HG03025 (cell line): ENCODE data around the gene MZB1.
A peak's percentile ranks its signal among the peaks of the same experiment; 100 is the strongest.
"Not testable (repeated sequence)": the region's sequence is repeated elsewhere in the genome, so short reads cannot be mapped to it uniquely, and the experiment has no call there.

ENCODE experiments used
- ATAC-seq: cut with Tn5 transposase; IDR thresholded peaks from one replicate; pipeline ENCODE4 v1.9.1; 2021; ENCODE audit warnings: mild to moderate bottlenecking, moderate library complexity; ENCODE audit not compliant: unreplicated experiment, low FRiP score

MZB1 gene

DNA sequence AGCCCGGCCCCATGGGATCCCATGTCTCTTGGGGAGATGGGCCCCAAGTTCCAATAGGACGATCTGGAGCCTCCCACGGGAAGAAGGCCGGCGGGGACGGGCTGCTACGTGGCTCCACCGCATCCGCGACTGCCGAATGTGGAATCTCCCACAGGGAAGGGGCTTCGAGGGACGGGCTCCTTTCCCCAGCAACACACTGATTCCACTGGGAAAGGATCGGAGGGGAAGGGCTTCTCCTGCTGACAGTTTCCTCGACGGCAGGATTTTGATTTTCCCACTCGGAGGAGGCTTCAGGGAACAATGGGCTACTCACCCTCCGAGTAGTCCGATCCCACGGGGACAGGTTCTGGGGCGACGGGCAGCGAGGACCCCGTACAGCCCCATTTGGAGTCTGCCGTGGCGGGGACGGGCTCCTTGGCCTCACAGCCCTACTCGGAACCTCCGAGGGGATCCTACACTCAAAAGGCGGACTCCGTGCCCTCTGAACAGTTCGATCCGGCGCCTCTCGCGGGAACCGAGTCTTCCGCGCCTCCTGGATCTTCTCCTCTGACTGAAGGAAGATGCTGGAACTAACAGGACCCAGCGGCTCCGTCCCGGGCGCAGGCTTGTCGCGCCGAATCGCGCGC lies 3.9 kb upstream of the MZB1 start:
- no peak for ATAC-seq

DNA sequence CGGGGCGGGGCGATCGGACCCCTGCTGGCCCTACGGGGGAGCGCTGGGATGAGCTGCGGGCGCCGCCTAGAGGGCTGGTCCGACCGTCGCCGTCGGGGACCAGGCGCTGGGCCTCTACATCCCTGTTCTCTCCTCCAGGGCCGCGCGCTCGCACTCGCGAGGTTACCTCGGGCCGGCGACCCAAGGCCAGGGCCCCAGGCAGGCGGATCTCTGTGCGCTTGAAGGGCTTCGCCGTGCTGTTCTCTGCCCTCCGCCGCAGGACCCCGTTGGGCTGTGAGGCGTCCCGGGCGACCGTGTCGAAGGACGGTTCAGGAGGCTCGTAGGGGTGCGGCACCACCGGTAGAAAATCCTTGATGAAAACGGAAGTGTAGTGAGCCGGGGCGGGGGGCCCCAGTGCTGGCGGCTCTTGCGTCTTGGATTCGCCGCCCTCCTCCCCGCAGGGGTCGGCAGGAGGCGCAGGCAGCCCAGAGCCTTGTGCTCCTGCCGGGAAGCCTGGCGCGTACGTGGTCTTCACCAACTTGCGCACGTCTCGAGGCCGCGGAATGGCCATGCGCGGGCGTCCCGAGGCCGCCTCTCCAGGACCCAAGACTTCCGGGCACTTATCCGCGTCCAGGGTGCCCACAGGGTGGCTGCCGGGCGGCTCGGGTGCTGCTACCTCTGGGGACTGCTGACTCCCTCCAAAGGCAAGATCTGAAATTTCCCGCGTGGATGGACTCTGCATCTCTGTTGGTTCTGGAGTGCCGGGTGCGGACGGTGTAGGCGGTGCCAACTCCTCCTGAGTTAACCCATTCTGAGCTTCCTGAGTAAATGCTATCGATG lies 3.2 kb upstream of the MZB1 start:
- ATAC-seq: peak; percentile 33

DNA sequence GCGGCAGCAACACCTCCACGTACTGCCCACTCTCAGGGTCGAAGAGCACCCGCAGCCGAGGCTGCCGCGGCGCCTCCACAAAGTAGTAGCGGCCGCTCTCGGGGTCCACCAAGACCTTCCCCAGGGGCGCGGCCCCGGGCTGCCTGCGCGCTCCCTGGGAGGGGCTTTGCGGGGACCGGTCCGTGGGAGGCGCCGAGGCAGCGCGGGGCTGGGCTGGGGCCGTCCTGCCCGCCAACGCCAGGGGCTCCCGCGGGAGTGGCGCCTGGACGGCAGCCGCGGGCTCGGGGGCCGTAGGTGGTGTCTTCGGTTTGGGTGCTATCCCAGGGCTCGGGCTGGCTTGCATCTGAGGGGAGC lies 2.6 kb upstream of the MZB1 start:
- no peak for ATAC-seq

DNA sequence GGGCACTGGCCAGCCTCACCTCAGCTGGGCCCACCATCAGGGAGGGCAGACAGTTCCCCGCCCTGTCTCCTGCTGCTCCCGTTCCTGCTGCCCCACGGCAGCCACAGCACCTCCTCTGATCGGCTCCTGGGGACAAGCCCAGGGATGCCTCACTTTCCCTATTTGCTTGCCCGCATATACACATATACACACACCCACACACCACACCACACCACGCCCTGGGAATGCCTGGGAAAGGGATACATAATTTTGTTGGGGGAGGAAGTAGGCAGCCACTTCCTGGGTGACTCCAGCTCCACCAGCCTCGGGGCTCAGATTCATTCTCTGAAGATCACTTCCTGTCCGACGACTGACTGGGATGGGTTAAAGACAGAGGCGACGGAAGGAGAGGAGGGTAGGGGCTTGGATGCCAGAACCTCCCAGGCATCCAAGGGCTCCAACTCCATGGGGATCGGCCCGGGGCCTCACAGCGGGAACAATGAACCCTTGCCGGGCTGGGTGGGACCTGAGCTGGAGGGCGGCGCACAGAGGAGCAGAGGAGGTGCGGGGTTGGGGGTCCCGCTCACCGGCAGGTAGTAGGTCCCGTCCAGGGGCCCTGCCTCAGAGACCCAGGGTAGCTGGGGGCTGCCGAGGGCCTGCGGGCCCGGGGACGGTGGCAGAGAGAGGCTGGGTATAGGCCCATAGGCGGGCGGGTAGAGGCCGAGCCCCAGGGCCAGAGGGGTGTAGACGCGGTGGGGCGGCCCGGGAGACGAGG lies 2.0 kb upstream of the MZB1 start:
- ATAC-seq: no peak

DNA sequence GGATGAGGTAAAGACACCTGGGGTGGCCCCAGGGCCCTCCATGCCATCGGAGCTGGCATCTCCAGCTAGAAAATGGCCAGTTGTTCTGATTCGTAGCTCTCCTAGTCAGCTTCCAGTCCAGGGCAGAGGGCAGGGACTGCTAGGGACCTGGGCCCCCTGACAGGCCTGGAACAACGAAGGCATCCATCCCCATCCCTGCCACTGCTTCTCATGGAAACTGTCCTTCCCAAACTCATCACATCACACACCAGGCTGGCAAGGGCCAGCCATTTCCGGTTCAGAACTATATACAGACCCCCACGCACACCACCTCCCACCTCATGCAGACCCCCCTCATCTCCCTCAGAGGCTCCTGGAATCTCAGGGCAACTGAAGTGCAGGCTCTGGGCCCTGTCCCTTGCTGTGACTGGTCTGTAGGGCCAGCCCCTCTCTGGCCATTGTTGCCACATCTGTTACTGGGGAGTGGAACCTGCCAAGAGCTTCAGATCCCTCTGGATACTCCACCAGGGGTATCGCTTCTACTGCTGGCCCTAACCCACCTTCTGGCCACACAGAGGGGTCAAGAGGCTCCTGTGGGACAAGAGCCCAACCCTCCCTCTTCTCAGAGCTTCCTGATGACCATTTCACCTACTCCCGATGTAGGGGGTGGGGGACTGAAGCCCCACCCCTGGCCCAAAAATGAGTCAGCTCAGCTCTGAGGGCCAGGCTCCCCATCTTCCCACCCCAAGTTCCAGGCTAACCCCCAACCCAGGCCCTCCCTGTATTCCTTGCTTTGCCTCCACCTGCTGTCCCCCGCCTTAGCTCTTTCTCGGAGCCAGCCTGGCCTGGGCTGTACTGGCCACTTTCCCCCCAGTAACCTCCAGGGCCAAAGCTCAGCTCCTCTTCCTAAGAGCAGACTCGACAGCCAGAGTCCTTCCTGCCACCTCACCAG lies 1.2 kb upstream of the MZB1 start:
- ATAC-seq: no peak

DNA sequence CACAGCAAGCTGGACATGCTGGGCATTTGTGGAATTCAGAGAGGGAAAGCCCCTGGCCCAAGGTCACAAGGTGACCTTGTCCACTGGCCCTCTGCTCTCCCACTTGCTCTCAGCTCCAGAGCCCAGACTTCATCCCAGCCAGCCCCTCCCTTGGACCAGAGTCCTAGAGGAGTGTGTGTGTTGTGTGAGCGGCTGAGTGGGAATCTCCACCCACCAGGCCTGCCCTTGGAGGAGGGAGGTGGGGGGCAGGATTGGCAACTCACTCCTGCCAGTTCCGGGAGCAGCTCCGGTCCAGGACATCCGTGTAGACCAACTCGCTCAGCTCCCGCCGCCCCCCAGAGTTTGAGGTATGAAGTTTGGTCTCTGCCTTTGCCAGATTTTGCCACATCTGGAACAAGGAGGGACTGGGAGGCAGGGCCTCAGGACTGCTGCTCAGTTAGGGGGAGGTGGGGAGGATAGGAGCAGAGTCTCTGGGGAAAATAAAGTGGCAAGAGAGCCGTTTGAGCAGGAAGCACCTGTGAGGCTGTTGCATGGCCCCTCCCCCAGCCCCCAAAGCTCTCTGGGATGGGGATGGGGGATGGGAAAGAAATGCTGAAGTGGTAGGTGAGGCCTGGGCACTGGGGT lies 1.4 kb downstream of the MZB1 start:
- no peak for ATAC-seq

DNA sequence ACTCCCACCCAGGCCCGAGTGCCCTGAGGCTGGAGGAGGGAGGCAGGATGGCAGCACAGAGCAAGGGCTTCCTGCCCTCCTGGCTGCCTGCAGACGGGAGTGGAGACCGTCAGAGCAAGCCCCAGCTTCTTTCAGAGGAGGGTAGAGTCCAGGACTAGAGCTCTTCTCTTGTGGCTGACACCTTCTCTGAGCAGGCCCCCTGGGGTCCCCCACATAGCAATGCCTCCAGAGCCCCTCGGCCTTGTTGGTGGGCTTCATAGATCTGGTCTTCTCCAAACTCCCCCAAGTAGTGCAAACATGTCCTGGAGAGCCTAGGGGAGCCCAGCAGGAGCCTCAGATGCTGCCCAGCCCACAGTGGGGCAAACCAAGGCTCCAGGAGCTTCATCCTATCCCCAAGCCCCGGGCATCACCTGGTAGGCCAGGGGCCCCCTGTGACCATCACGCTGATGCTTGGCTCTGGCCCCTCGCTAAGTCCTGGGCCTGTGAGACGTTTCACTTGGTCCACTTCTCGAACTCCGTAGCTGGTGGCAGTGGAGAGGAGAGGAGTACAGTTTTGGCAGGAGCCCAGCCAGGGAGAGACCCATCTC lies 2.0 kb downstream of the MZB1 start:
- no peak for ATAC-seq

DNA sequence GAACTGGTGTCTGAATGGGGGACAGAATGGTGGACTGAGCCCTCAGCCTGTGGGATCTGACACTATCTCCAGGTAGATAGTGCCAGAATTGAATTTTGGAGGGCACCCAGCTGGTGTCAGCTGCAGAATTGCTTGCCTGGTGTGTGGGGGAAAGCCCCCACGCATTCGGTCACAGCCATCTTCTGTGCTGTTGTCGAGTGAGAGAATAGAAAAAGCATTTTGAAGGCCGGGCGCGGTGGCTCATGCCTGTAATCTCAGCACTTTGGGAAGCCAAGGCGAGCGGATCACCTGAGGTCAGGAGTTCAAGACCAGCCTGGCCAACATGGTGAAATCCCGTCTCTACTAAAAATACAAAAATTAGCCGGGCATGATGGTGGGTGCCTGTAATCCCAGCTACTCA lies 2.8 kb downstream of the MZB1 start:
- not testable (repeated sequence) for ATAC-seq

DNA sequence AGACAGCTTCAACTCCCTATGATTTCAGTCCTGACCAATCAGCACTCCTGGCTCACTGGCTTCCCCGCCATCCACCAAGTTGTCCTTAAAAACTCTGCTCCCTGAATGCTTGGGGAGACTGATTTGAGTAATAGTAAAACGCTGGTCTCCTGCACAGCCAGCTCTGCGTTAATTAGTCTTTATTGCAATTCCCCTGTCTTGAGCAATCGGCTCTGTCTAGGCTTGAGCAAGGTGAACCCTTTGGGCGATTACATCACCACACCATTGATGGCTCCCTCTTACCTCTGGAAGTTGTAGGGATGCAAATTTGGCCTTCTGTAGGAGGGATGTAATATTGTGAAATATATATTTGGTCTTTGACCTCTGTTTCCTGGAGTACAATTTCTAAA lies 3.7 kb downstream of the MZB1 start:
- ATAC-seq: no peak

DNA sequence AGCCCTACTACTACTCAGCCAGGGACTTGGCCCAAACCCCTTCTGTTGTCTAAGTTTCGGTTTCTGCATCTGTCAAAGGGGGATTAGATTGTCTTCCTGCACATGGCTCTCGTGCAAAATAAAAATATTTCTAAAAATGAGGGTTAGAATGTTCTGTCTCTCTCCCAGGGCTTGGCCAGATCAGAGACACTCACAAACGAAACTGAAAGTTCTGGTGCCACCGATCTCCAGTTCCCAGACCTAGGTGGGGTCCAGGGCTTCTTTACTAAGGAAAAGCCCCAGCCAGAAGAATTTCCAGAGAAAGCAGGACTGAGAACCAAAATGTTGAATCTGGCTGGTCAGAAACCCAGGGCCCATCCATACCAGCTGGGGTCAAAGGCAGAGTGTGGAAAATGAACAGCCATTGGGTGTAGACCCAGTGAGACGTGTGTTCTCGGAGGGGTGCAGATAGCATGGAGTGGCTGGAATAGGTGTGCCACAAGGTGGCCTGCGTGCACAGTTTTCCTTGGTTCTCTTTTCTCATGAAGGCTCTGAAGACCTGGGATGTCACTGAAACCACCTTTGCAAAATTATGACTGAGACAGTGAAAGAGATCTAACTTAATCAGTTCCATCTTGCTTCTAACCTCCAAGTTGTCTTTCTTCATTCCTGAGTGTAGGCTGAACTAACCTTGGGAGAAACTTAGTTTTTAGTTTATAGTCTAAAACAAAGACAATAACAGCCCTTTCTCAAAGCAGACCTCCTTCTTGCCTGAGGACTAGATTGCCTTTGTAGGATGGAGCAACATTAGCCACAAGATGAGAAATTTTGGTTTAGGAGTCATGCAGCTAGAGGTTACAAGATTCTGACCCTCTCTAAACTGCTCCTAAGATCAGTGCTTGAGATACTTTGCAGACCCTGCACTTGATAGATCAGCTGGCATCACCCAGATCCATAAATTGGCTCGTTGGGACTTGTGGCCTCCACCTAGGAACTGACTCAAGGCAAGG lies 4.4 kb downstream of the MZB1 start:
- ATAC-seq: no peak

DNA sequence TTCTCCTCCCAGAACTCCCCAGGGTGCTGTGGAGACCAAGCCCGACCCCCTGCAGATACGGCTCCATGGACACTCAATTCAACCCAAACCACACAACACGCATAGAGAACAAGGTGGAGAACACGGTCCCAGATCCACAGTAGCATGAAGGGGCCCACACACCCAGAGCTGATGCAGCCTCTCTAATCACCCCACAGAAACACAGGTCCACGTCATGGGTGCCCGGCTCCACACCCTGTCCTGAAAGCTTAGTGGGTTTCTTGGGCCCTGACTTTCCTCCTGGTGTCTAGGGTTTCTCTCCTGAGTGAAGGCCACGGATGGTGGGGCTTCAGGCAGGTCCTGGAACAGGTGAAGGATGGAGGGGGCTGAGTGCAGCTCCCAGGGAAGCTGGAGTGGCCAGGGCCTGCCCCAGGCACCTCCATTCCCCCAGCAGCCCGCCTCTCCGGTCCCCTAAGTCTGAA lies 5.1 kb downstream of the MZB1 start:
- ATAC-seq: no peak

DNA sequence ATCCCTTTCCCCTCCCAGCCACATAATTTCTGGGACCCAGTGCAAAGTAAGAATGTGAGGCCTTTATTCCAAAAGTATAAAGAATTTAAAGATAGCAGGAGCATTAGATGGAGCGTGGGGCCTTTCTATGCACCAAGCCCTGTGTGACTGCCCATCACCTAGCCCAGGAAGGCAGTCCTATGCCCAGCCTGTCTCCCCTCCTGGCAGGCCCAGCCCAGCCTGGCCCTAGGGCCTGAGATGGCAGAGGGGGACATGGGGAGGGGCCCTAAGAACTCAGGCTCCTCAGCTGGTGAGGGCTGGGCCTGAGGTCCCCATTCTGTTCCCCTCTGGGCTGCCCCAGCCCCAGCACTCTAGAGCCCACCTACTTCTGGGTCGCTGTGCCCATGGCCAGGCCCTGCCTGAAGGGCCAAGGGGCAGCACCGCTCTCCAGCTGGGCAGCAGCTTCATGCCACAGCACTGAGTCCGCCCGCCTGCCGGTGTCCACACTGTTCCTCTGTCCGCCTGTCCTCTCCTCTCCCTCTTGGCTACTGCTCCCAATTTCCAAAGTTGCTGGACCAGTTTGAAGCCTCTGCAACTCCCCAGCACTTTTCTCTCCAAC lies 5.6 kb downstream of the MZB1 start:
- no peak for ATAC-seq

DNA sequence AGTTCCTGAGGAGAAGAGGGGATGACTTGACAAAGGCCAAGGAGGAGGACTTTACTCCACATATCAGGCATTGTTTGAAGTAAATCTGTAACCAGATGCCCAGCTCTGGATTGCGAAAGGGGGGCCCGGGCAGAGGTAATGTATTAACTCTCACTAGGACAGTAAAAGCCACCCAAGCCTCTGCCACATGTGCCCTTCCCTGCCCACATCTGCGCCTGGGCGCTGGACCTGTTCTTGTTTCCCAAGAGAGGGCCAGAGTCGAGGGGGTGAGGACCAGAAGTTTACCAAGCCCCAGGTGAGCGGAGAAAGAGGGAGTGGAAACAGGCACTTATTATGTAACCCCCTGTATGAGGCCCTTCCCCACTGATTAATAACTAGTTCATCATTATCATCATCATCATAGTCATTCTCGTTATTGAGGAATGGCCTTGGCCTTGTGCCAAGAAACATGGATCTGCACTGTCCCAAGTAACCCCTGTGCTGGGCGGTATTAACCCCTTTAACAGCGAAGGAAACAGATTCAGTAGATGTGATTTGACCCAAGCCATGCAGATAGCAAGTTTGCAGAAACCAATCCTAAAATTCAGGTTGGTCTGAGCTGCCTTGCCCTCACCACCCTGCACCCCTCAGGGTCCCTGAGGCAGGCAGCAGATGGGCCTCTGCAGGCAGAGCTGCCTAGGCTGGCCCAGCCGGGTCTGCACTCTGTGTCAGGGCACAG lies 6.3 kb downstream of the MZB1 start, which contains the start of gene SLC23A1:
Gene SLC23A1 (minus strand): TSS at position 23 of the 718 bp plus-strand sequence. CDS start 44 bp downstream, outside the sequence.
- ATAC-seq: no peak

DNA sequence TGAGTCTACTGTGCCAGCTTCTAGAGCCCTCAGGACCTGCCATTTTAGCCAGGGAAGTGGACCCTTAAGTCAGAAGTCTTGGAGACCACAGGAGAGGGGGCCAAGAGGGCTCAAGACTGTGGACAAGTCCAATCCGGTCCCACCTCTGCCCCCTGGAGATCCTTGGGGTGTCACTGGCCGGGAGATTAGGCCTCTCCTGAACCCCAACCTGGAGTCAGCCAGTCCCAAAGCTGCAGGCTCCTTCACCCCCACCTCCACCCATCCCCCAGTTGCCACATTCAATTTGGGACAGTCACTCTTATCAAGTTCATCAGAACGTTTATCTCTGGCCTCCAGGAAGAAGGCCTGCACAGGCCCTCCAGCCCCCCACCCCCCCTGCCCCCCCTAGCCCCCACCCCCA lies 6.9 kb downstream of the MZB1 start:
- no peak for ATAC-seq

DNA sequence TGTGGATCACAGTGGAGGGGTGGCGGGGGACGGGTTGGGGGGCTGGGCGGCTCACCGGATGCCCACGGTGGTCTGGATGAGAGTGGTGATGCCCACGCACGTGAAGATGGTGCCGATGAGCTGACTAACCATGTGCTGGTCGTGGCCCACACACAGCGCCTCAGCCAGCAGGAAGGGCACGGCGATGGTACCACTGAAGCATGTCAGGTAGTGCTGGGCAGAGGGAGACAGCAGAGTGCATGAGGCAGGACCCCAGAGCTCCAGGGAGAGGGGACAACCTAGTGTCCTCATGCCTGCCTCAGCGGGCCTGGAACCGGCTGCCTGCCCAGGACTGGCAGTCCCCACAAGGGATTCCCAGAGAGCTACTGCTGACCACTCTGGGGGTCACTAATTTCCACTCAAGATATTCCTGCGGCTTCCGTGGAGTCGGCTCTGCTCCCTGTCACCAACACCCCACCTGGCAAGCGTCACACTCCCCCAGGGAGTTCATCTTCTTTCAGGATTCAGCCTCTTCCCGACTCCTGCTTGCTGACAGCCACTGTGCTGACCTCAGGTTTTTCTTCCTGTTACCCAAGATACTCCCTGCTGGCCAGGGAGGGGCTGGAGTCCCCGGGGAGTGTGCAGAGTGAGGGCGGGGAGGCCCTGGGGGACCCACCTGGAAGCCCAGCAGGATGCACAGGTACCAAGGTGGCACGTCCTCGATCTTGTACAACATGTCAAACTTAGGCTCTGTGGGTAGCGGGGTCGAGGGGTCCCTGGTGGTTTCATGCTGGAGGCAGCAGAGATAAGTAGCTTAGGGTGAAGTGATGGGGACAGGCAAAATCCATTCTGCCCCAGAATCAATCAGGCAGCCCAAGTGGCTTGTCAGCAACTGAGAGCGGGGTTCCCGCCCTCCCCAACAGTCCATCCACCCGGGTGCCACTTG lies 7.6 kb downstream of the MZB1 start:
- ATAC-seq: no peak
